GM10266 (cell line): ENCODE data around the gene COL26A1.

Source experiments
- DNase-seq: peaks from one replicate; pipeline ENCODE4 v3.0.0; 2012; ENCODE audit errors: extremely low spot score
- CTCF ChIP-seq: IDR thresholded peaks from 2 replicates; pipeline ENCODE4 v1.5.1; 2012; ENCODE audit warnings: mild to moderate bottlenecking, low read depth; ENCODE audit not compliant: control insufficient read depth, insufficient read depth; ENCODE audit errors: missing control alignments

Gene COL26A1

GRCh38 chr7:101457001-101457750 lies 94.5 kb downstream of the COL26A1 start:
- DNase-seq: no peak

GRCh38 chr7:101465131-101465530 lies 102.5 kb downstream of the COL26A1 start:
- DNase-seq: no peak
- no peak for TF ChIP-seq CTCF

More at GRCh38 chr7:101457001-101457750, 94.5 kb downstream of the COL26A1 start:
- TF ChIP-seq CTCF: no peak

GRCh38 chr7:101465576-101466196 lies 103.0 kb downstream of the COL26A1 start:
- DNase-seq: no peak
- TF ChIP-seq CTCF: no peak

GRCh38 chr7:101466871-101467270 lies 104.2 kb downstream of the COL26A1 start:
- no peak for TF ChIP-seq CTCF
- no peak for DNase-seq

GRCh38 chr7:101468546-101469275 lies 106.0 kb downstream of the COL26A1 start:
- TF ChIP-seq CTCF: no peak
- DNase-seq: no peak

- DNase-seq: no peak
- no peak for TF ChIP-seq CTCF
These were observed 108.2 kb downstream of the COL26A1 start for GRCh38 chr7:101470668-101471487.
